ENCODE measurements around the gene PALD1.

The PALD1 gene

DNA sequence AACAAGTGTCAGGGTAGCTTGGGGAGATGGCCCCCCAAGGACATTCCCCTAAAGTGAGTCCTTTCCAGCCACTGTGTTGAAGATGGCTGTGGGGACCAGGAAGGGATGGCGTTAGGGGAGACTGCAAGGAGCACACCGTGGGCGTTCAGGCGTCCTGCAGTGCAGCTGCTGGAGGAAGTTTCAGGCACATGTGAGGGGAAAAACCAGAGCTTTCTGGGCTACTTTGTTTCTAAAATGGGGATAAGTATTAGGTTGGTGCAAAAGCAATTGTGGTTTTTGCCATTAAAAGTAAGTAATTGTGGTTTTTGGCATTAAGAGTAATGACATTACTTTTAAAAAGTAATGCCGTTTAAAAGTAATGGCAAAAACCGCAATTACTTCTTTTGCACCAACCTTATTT is 109.7 kb downstream of the PALD1 start:
- no peak for TF ChIP-seq ZFX (IDR thresholded peaks at IDR 0.05)
- TF ChIP-seq, protein P1, sequence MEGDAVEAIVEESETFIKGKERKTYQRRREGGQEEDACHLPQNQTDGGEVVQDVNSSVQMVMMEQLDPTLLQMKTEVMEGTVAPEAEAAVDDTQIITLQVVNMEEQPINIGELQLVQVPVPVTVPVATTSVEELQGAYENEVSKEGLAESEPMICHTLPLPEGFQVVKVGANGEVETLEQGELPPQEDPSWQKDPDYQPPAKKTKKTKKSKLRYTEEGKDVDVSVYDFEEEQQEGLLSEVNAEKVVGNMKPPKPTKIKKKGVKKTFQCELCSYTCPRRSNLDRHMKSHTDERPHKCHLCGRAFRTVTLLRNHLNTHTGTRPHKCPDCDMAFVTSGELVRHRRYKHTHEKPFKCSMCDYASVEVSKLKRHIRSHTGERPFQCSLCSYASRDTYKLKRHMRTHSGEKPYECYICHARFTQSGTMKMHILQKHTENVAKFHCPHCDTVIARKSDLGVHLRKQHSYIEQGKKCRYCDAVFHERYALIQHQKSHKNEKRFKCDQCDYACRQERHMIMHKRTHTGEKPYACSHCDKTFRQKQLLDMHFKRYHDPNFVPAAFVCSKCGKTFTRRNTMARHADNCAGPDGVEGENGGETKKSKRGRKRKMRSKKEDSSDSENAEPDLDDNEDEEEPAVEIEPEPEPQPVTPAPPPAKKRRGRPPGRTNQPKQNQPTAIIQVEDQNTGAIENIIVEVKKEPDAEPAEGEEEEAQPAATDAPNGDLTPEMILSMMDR (conservative IDR thresholded peaks at IDR 0.05), result no peak
- no peak overlapping the region for H3K27ac ChIP-seq

DNA sequence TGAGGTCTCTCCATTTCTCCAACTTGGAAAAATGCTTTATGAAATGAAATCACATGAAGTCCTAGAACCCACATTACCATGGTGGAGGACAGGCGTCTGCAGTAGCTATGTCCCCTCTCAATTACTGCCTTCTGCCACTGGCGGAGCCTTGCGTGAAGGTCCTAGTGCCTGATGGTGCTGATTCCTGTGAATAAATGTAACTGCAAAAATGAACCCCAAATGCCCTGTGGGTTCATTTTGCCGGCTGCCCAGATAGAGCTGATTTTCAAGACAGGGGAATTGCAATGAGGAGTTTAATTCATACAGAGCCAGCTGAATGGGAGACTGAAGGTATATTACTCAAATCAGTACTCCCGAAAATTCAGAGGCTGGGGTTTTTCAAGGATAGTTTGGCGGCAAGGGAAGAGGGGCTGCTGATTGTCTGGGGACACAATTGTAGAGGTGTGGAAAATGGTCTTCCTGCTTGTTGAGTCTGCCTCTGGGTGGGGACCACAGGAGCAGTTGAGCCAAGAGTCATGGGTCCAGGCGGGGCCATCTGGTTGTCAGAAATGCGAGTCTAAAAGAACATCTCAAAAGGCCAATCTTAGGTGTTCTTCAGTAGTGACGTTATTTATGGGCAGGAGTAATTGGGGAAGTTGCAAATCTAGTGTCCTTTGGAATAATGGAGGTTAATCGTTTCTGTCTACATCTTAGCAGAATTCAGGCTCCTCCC is 110.4 kb downstream of the PALD1 start:
- no peak overlapping the region for H3K27ac ChIP-seq
- TF ChIP-seq ZFX (IDR thresholded peaks at IDR 0.05), result no peak
- TF ChIP-seq, protein P1 (conservative IDR thresholded peaks at IDR 0.05), result no peak

DNA sequence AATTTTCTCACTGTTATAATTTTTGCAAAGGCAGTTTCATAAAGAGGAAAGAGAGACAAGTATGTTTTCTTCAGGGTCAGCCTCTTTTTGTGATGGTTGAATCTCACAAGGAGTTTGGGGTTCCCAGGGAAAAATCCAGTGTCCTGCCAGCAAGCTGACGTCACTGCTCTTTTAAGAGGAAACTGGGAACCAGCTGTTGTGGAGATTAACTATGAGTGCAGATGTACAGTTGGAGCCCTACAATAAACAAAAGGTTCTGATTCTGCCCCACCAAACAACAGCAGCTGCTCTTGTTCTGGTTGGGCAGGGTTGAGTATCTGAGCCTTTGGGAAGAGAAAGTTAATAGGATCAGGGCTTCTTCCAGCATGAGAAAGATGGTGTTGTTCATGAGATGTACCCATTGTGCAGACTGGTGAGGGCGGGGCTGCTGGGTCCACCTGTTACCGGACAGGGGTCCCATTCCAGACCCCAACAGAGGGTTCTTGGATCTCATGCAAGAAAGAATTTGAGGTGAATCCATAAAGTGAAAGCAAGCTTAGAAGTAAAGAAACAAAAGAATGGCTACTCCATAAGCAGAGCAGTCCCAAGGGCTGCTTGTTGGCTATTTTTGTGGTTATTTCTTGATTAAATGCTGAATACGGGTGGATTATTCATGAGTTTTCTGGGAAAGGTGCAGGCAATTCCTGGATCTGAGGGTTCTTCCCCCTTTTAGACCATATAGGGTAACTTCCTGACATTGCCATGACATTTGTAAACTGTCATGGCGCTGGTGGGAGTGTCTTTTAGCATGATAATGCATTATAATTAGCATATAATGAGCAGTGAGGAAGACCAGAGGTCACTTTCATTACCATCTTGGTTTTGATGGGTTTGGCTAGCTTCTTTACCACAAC is 111.4 kb downstream of the PALD1 start:
- no peak for TF ChIP-seq ZFX (IDR thresholded peaks at IDR 0.05)
- TF ChIP-seq, protein P1 (conservative IDR thresholded peaks at IDR 0.05), result no peak
- H3K27ac ChIP-seq, result no peak overlapping the region

DNA sequence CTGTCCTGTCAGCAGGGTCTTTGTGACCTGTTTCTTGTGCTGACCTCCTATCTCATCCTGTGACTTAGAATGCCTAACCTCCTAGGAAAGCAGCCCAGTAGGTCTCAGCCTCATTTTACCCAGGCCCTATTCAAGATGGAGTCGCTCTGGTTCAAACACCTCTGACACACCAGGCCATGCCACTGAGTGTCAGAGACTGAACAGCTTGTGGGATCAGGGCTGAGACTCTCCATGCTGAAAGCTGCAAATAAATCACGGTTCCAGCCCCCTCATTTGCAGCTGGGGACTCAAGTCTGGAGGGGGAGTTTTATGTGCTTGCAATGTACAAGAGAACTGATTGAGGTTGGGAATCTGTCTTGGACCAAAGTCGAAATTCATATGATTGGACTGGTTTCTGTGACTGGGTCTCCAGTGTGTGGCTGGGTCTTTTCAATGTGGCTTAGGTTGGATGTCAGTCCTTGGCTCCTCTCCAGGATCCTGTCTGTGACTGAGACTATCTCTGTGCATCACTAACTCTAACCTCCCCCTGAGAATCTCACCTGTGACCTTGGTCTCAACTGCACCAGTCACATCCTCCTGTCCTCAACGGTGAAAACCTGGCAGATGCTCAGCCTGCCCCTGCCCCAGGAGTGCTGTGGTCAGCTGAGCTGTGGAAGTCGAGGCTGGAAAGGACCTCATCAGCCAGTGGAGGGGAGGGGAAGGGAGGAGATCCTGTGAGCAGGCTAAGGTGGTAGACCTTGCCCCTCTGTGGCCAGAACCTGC is 112.3 kb downstream of the PALD1 start:
- TF ChIP-seq ZFX (IDR thresholded peaks at IDR 0.05), result no peak
- TF ChIP-seq, protein P1 (conservative IDR thresholded peaks at IDR 0.05), result no peak
- H3K27ac ChIP-seq, result no peak overlapping the region

DNA sequence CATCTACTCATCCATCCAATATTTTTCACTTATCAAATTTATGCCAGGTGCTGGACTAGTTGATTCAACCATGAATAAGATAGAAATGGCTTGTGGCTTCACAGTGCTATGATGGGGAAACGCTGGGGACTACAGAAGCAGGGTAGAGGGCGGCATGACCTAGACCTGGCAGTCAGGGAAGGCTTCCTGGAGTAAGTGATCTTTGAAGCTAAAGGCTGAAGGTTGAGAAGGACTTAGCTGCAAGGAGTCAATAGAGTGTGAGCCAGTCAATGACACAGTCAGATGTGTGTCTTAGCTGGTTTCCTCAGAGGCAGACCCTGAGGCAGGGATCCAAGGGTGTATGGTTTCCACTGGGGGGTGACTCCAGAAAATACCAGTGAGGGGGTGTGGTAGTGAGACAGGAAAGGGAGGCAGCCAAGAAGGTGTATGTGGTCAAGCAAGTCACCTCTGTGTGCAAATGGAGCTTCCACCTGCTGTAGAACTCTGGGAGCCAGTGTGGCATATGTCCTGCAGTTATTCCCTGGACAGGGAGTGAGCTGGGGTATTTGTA is 113.7 kb downstream of the PALD1 start:
- TF ChIP-seq, protein P1 (conservative IDR thresholded peaks at IDR 0.05), result no peak
- TF ChIP-seq ZFX (IDR thresholded peaks at IDR 0.05), result no peak
- no peak overlapping the region for H3K27ac ChIP-seq

DNA sequence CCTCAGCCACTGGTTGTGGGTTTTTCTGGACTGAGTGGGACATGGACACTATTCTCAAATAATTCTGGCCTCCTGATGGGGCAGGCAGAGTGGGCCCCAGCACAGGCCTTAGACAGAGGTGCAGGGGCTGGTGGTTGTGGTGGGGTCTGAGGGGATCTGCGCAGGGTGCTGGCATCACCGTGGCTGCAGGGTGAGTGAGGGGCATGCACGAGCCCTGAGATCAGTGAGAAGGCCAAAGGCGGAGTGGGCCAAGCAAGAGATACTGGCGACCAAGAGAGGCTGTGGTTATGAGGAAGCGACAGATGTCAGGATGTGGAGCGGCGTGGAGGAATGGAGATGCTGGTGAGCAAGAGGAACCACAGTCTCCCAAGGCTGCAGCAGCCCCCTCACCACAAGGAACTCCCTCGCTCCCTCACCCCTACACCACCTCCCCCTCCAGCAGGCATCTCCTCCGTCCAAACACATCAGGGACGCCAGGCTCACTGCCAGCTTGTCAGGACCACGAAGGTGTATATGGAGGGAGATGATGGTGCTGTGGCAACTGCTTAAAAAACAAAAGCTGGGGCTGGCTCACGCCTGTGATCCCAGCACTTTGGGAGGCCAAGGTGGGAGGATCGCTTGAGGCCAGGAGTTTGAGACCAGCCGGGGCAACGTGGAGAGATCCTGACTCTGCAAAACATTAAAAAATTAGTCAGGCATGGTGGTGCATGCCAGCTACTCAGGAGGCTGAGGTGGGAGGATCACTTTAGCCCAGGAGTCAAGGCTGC is 114.4 kb downstream of the PALD1 start:
- TF ChIP-seq, protein P1 (conservative IDR thresholded peaks at IDR 0.05), result no peak
- TF ChIP-seq ZFX (IDR thresholded peaks at IDR 0.05), result no peak
- H3K27ac ChIP-seq, result no peak overlapping the region
